DLD1 (cell line): ENCODE results near the gene ATP6V1F.

Source experiments
- in situ Hi-C: cut with HindIII; loops from 2 replicates; pipeline ENCODE4 v1.10.0; 2017; ENCODE audit warnings: low sequenced_read_pairs

The ATP6V1F gene

DNA sequence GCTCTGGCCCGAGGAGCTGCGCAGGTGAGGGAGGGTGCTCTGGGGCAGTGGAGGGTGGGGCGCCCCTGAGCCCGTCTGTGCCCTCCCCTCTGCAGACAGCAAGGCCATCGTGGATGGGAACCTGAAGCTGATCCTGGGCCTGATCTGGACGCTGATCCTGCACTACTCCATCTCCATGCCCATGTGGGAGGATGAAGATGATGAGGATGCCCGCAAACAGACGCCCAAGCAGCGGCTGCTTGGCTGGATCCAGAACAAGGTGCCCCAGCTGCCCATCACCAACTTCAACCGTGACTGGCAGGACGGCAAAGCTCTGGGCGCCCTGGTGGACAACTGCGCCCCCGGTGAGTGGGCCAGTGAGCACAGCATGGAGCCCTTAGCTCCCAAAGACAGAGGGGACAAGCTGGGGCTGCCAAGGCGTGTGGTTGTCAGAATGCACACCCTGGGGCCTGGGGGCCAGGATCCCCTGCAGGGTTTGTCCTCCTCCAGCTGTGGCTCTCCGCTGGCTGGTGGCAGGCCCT, 27.4 kb upstream of the ATP6V1F start:
- in situ Hi-C loops, result no loop called here

DNA sequence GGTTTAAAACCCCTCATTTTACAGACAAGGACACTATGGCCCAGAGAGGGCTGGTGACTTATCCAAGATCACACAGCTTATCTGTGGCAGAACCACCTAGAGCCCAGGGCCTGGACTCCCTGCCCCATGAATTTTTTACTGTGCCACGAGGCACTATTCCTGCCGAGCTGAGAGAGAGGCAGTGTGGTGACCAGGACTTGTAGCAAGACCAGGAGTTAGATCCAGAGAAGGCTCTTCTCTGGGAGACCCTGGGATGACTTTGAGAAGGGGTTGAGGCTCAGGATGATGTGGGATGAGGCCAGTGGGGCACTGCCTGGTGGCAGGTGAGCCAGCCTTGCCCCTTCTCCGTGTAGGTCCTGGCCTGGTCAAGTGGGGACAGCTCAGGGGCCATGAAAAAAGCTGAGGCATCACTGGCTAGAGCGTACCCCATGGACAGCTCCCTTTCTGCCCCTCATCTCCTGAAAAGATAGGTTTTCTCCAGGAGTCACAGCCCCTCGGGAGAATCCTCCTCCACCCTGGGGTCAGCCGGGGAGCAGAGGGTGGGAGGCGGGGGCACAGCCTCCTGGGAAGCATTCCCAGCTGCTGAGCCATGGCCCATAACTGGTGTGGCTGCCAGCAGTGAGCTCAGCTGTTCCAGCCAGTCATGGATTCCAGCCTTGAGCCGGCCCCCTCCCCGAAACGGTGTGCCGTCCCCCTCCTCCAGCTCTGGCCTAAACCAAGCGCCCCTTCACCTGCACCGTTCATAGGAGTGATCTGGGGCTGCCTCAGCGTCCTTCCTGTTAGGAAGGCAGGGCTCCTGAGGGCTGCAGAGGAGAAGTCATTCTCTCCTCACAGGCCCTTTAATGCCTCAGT, 26.6 kb upstream of the ATP6V1F start:
- in situ Hi-C loops, result no loop called here

DNA sequence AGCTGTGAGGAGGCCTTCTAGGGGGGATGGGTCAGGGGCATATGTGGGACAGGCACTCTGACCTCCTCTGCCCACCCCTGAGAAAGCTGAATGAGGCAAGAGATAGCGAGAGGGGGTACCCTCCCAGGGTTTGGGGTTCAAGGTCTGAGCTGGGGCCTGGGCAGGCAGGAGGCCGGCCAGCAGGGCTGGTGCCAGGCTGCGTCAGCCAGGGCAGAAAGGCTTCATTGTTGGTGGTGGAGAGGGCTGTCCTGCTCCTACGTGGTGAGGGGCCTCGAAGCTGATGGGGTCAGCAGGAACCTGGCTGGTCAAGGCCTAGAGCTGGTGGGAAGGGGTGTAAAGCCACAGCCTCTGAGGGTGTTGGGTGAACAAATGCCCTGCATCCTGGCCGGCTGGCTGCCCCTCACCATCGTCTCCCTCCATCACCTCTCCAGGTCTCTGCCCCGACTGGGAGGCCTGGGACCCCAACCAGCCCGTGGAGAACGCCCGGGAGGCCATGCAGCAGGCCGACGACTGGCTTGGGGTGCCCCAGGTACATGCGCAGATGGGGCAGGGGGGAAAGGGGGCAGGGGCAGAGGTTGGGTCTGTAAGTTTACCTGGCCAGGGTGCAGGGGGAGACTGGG, 25.8 kb upstream of the ATP6V1F start:
- in situ Hi-C loops, result no loop called here

DNA sequence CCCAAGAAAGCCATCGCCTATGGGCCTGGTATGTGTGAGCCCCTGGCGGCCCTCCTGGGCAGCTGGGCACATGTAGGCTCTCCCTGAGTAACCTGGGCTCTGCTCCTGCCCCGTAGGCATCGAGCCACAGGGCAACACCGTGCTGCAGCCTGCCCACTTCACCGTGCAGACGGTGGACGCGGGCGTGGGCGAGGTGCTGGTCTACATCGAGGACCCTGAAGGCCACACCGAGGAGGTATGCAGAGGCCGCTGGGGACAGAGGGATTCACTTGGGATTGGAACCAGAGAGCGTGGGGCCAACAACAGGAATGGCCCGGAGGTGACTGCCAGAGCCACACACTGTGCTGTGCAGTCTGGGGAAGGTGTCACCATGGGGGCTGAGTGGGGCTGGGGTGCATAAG, 25.1 kb upstream of the ATP6V1F start:
- in situ Hi-C loops, result no loop called here

DNA sequence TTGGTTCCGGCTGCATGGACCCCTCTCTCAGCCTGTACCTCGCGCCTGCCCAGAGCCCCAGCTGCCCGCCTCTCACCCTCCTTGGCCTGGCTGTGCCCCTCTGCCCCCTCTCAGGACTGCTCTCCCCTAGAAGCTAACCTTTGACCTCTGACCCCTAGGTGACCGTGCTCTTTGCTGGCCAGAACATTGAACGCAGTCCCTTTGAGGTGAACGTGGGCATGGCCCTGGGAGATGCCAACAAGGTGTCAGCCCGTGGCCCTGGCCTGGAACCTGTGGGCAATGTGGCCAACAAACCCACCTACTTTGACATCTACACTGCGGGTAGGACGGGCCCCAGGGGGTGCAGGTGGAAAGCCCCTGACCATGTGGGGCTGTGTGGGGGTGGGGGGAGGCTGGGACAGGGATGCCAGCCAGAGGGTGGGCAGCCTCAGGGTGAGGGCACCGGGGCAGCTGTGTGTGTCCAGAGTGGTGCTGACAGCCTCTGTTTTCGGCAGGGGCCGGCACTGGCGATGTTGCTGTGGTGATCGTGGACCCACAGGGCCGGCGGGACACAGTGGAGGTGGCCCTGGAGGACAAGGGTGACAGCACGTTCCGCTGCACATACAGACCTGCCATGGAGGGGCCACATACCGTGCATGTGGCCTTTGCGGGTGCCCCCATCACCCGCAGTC, 24.4 kb upstream of the ATP6V1F start:
- in situ Hi-C loops, result no loop called here

DNA sequence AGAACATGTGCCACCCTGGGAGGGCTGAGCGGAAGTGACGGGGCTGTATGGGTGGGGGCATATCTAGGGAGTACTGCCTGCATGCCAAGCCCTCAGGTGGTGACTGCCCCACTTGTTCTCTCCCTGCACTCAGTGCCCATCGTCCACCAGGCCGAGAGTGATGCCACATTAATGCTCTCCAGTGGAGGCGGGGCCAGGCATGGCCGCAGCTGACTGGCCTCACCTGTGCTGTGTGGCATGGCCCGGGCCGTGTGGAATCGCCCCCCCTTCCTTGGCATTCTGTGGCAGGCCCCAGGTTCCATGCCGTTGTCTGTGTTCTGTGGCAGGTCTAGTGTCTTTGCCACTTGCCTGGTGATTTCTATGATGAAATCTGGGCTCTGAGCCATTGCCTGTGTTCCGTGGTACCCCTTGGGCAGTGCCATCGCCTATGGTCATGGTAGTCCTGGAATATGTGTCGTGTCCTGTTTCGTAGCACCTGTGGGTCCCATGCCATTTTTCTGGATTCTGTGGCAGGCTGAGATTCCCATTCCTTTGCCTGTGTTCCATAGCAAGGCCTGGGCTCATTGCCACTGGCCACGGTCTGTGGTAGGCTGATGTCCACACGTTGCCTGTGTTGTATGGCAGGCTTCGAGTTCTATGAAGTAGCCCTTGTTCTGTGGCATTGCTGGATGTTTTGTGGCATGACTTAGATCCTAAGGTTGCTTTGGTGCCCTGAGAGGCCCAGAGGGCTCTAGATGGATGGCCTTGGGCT, 23.5 kb upstream of the ATP6V1F start:
- in situ Hi-C loops, result no loop called here

DNA sequence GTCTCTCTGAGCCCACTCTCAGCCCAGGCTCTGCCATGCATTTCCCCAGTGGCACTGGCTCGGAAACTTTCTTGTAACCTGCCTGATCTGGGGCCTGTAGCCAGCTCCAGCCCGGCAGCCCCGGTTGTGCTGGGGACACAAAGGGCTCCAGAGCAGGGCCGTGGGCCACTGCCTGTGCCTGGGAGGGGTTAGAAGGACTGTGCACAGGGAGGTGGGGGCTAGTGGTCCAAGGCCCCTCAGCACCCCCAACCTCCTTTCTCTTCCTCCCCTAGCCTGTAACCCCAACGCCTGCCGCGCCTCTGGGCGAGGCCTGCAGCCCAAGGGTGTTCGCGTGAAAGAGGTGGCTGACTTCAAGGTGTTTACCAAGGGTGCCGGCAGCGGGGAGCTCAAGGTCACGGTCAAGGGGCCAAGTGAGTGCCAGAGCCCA, 22.9 kb upstream of the ATP6V1F start:
- in situ Hi-C loops, result no loop called here

DNA sequence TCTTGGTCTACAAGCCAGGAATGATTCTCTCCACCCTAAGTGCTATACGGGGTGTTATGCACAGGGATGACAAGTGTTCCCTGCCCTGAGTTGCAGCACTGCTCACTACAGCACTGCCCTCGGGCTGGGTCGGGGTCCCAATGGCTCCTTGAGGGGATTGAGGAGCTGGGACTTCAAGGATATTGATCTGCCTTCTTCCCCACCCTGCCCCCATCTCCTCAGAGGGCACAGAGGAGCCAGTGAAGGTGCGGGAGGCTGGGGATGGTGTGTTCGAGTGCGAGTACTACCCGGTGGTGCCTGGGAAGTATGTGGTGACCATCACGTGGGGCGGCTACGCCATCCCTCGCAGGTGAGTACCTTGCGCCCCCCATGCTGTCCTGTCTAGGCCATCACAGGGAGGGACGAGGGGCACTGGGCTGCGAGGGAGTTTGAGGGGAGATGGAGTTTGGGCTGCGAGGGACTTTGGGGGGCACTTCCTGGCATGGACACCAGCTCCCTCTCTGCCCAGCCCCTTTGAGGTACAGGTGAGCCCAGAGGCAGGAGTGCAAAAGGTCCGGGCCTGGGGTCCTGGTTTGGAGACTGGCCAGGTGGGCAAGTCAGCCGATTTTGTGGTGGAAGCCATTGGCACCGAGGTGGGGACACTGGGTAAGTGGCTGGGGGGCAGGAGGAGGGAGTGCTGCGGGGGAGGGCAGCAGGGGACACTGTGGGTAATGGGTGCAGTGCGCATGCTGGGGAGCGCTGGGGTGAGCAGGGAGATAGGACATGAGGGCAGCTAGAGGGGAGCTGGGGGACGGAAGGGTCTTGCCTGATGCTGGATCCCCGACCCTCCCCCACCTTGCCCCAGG, 22.1 kb upstream of the ATP6V1F start:
- in situ Hi-C loops, result no loop called here

DNA sequence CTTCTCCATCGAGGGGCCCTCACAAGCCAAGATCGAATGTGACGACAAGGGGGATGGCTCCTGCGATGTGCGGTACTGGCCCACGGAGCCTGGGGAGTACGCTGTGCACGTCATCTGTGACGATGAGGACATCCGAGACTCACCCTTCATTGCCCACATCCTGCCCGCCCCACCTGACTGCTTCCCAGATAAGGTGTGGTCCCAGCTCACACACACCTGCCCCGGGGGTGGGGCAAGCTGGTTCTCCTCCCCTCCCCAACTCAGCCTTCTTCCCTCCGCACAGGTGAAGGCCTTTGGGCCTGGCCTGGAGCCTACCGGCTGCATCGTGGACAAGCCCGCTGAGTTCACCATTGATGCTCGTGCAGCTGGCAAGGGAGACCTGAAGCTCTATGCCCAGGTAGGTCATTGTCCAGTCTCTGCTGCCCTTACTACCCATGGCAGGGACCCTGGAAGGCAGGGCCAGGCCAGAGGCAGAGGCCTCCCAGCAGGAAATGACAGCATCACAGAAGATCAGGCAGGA, 21.4 kb upstream of the ATP6V1F start:
- in situ Hi-C loops, result no loop called here

DNA sequence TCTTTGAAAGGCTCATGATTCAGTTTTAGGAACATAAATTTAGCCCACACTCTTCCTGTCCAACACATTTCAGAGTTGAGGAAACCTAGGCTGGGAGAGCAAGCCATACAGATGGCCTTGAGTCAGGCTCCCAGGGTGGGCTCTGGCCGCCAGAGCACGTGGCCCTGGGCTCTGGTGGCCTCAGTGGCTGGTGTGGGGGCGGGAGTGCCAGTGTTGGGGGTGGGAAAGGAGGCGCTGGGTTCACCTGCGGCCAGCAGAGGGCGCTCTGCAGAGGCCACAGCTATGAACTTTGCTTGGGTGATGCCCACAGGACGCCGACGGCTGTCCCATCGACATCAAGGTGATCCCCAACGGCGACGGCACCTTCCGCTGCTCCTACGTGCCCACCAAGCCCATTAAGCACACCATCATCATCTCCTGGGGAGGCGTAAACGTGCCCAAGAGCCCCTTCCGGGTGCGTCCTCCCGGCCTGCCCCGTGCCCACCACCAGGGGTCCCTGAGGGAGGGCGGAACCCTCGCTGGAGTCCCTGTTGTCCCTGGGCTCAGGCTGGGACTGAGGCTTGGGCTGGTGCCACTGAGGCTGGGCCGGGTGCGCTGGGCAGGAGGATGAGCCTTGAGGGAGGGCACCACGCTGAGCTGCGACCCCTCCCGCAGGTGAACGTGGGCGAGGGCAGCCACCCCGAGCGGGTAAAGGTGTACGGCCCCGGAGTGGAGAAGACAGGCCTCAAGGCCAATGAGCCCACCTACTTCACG, 20.6 kb upstream of the ATP6V1F start:
- in situ Hi-C loops, result no loop called here

DNA sequence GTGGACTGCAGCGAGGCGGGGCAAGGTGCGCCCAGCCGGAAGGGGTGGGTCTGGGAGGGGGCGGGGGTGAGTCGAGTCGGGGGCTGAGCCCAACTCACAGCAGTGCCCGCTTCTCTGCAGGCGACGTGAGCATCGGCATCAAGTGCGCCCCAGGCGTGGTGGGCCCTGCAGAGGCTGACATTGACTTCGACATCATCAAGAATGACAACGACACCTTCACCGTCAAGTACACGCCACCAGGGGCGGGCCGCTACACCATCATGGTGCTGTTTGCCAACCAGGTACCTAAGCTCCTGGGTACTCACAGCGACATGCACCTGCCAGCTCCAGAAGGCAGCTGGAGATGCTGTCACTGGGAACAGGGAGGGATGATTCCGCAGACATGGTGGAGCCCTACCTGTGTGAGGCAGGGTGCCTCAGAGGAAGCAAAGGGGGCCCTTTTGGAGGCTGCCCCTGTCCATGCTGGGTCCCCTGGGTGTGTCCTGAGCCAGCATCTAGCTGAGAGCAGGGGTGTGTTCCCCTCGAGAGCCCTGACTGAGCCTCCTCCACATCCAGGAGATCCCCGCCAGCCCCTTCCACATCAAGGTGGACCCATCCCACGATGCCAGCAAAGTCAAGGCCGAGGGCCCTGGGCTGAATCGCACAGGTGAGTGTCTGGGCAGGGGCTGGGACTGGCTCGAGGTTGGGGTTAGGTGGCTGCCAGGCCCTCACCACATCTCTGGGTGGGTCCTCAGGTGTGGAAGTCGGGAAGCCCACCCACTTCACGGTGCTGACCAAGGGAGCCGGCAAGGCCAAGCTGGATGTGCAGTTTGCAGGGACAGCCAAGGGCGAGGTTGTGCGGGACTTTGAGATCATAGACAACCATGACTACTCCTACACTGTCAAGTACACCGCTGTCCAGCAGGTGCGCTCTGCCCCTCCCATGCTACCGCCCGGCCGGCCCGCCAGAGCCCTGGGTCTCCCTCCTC, 19.7 kb upstream of the ATP6V1F start:
- in situ Hi-C loops, result no loop called here

DNA sequence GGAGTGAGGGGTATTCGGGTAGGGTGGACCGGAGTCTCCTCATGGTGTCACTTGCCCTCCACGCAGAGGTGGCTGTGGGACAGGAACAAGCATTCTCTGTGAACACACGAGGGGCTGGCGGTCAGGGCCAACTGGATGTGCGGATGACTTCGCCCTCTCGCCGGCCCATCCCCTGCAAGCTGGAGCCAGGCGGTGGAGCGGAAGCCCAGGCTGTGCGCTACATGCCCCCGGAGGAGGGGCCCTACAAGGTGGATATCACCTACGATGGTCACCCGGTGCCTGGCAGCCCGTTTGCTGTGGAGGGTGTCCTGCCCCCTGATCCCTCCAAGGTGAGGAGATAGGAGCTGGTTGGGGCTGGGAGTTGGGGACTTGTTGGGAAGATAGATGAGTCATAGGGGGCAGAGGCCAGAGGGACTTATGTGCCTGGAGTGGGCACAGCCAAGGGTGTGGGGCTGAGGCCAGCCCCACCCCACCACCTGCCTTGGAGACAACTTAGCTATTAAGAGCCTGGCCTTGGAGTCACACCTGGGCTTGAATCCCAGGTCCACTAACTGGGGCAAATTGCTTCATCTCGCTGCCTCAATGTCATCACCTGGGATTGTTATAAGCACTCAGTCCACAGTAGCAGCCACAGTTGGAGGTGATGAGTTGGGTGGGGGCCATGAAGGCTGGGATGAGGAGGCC, 18.6 kb upstream of the ATP6V1F start:
- in situ Hi-C loops, result no loop called here

DNA sequence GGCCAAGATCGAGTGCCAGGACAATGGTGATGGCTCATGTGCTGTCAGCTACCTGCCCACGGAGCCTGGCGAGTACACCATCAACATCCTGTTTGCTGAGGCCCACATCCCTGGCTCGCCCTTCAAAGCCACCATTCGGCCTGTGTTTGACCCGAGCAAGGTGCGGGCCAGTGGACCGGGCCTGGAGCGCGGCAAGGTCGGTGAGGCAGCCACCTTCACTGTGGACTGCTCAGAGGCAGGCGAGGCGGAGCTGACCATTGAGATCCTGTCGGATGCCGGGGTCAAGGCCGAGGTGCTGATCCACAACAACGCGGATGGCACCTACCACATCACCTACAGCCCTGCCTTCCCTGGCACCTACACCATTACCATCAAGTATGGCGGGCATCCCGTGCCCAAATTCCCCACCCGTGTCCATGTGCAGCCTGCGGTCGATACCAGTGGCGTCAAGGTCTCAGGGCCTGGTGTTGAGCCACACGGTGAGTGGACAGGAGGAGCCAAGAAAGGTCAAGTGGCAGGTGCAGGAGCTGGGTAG, 17.8 kb upstream of the ATP6V1F start:
- in situ Hi-C loops, result no loop called here

DNA sequence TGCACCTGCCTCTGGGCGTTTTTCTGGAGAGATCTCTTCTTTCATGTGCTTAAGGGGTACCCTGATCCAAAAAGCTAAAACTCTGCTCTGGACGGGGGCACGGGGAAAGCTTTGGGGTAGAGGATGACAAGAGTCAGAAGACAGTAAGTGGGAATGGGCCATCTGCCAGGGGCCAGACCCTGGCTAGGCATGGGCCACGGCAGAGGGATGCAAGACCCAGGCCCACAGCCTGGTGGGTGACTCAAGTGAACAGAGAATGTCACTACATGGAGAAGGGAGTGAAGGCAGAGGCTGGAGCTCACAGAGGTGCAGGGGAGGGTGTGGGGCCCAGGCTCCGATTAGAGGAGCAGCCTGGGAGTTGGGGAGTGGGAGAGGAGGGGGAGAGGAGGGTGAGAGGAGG, 17.2 kb upstream of the ATP6V1F start:
- in situ Hi-C loops, result no loop called here

DNA sequence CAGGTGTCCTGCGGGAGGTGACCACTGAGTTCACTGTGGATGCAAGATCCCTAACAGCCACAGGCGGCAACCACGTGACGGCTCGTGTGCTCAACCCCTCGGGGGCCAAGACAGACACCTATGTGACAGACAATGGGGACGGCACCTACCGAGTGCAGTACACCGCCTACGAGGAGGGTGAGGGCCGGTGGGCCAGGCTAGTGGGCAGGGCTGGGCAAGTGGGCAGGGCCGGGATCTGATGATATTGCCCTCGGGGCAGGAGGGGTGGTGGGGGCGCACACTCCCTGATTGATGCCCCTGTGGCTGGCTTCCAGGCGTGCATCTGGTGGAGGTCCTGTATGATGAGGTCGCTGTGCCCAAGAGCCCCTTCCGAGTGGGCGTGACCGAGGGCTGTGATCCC, 16.7 kb upstream of the ATP6V1F start:
- in situ Hi-C loops, result no loop called here

DNA sequence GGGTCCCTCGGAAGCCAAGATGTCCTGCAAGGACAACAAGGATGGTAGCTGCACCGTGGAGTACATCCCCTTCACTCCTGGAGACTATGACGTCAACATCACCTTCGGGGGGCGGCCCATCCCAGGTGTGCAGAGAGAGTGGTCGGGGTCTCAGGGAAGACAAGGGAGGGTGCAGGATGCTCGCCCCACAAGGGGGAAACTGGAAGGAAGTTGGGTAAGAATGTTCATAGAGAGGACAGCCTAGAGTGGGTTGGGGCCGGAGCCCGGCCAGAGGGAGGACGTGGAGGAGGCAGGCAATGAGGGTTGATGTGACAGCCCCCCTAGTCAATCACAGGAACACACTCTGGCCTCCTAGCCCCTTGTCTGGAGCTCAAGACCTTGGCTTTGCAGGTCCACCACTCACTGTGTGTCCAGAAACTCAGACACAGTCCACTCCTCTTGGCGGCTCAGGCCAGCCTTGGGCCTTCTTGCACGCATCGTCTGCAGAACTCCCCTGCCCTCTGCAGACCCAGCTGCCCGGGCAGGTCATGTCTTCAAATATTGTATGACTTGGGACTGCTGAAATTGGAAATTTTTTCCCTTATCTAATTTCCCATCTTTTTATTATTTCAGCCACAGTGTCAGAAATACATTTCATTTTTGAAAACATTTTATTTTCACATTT, 15.7 kb upstream of the ATP6V1F start:
- in situ Hi-C loops, result no loop called here

DNA sequence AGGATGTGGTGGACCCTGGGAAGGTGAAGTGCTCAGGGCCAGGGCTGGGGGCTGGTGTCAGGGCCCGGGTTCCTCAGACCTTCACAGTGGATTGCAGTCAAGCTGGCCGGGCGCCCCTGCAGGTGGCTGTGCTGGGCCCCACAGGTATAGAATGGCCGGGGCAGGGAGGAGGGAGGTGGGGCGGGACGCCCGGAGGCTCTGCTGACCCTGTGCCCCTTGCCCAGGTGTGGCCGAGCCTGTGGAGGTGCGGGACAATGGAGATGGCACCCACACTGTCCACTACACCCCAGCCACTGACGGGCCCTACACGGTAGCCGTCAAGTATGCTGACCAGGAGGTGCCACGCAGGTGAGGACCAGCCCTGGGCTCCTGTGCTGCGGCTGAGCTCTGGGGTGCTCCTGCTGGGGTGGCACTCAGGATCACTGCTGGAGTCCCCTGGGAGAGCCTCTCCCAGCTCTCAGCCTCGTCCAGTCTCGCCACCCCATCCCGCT, 14.9 kb upstream of the ATP6V1F start:
- in situ Hi-C loops, result no loop called here
